Right lobe of liver (tissue), 6 donors: Measurements from ENCODE around the gene ASCL3. TPM values are rescaled to one million over a fixed set of nuclear protein-coding genes. Genes with fewer than 3 reads are reported as not detected.

Experiments
- ATAC-seq, 4 donors: fragments of 200-7000 bp; cut with Tn5 transposase; one replicate each; pipeline ENCODE4 v1.9.1; 2020; ENCODE audit warnings: mild to moderate bottlenecking in 4 of 4, moderate library complexity in 4 of 4
- DNase-seq, 3 donors: peaks; one replicate each; pipeline ENCODE4 v3.0.0-alpha.2; 2020
- H3K27ac ChIP-seq, 3 donors: fragments of 200-600 bp; one replicate each; pipeline ENCODE4 v1.8.0; 2022
- H3K27me3 ChIP-seq, 2 donors: fragments of 200-600 bp; one replicate each; pipeline ENCODE4 v1.8.0; 2022
- H3K36me3 ChIP-seq, 4 donors: fragments of 200-600 bp; sonication (generic) in 1 of 4; one replicate each; pipeline versions ENCODE4 v1.5.1 to v1.8.0; 2017 to 2022; ENCODE audit warnings: control low read depth in 1 of 4
- H3K4me1 ChIP-seq, 4 donors: fragments of 200-600 bp; sonication (generic) in 1 of 4; one replicate each; pipeline versions ENCODE4 v1.5.1 to v1.8.0; 2017 to 2022; ENCODE audit warnings: control low read depth in 1 of 4
- H3K4me3 ChIP-seq, 3 donors: fragments of 200-600 bp; one replicate each; pipeline ENCODE4 v1.8.0; 2022
- H3K9me3 ChIP-seq, 4 donors: fragments of 200-600 bp; sonication (generic) in 1 of 4; one replicate each; pipeline versions ENCODE4 v1.5.1 to v1.8.0; 2017 to 2022; ENCODE audit warnings: control low read depth in 1 of 4
- POLR2A ChIP-seq: fragments of 450-650 bp; IDR thresholded peaks from one replicate; pipeline ENCODE4 v1.6.1; 2017; ENCODE audit warnings: antibody characterized with exemption, mild to moderate bottlenecking
- WGBS: methylation state at CpG from one replicate; pipeline ENCODE4 v1.1.6; 2018; ENCODE audit warnings: low coverage, low lambda C conversion rate; ENCODE audit not compliant: insufficient coverage; ENCODE audit errors: missing lambda C conversion rate; 5-methylcytosine and 5-hydroxymethylcytosine counted together
- intact Hi-C, 2 donors: fragments of 100-400 bp; cut with DNase I; formaldehyde crosslinking; loops; one replicate each; pipeline versions ENCODE4 v1.11.2 to v1.14.1; 2022
- total RNA-seq, 6 experiments: library from RNA; depleted of rRNA in 2 of 6; stranded (reverse); fragments of >200 nt in 2 of 6; fragmentation: NEBNext Ultra II Directional in 3 of 6; extraction: Animal tissue kit (Norgen Biotek cat#: 25700) in 3 of 6; gene quantifications; one replicate each; pipeline versions ENCODE4 v1.1.0 to v1.2.4, GENCODE V29; 2016 to 2023
- TF ChIP-seq, protein P1 (sequence below), 4 donors: fragments of 200-600 bp in 3 of 4; fragments of 450-650 bp in 1 of 4; IDR thresholded peaks; one replicate each; pipeline versions ENCODE4 v1.5.1 to v1.8.0; 2016 to 2022; ENCODE audit warnings: antibody characterized with exemption in 4 of 4, mild to moderate bottlenecking in 2 of 4
- donor health status: DM: no; HTN: yes; CAD: no.
- donor health status: DM: no; HTN: no; CAD: no.
- donor health status: DM: no; HTN: no; CAD: no.
- donor health status: DM: no; HTN: yes; CAD: no.
- donor health status: DM: no; HTN: yes; CAD: no.

ASCL3 gene
- total RNA-seq, 6 experiments from 2014 or later = not detected

- peaks cover 0 to 5% (median 0%) of the 10 kb centered on the region in 4 donors for H3K4me1 ChIP-seq
- no peaks in the 10 kb centered on the region for H3K36me3 ChIP-seq
- no peak for DNase-seq
- WGBS = 0% methylated on average over 3 of the region's 19 CpGs
- no peaks in the 10 kb centered on the region for H3K27me3 ChIP-seq
- H3K9me3 ChIP-seq = no peaks in the 10 kb centered on the region
- TF ChIP-seq POLR2A = no peak
- TF ChIP-seq, protein P1, sequence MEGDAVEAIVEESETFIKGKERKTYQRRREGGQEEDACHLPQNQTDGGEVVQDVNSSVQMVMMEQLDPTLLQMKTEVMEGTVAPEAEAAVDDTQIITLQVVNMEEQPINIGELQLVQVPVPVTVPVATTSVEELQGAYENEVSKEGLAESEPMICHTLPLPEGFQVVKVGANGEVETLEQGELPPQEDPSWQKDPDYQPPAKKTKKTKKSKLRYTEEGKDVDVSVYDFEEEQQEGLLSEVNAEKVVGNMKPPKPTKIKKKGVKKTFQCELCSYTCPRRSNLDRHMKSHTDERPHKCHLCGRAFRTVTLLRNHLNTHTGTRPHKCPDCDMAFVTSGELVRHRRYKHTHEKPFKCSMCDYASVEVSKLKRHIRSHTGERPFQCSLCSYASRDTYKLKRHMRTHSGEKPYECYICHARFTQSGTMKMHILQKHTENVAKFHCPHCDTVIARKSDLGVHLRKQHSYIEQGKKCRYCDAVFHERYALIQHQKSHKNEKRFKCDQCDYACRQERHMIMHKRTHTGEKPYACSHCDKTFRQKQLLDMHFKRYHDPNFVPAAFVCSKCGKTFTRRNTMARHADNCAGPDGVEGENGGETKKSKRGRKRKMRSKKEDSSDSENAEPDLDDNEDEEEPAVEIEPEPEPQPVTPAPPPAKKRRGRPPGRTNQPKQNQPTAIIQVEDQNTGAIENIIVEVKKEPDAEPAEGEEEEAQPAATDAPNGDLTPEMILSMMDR (IDR thresholded peaks at IDR 0.05) = no peak
- peak overlapping the region; percentile 92 to 98 (median 97) for H3K4me3 ChIP-seq
- intact Hi-C loops = no loop called here
- ATAC-seq = peak in 3 of 4 donors; percentile 2 to 17 (median 9)
- H3K27ac ChIP-seq = no peak overlapping the region
These were observed 32.2 kb downstream of the ASCL3 start for GRCh38 chr11:8910649-8911026.

- ATAC-seq (no peak), DNase-seq (no peak)
- Histone ChIP-seq H3K27ac (no peak overlapping the region), H3K4me3 (no peak overlapping the region), H3K4me1 (peaks cover 0 to 5% (median 0%) of the 10 kb centered on the region in 4 donors), H3K36me3 (no peaks in the 10 kb centered on the region), H3K27me3 (no peaks in the 10 kb centered on the region), H3K9me3 (no peaks in the 10 kb centered on the region)
- TF ChIP-seq POLR2A = no peak
- TF ChIP-seq, protein P1 (IDR thresholded peaks at IDR 0.05) = no peak
- intact Hi-C loops = no loop called here
These were observed 34.7 kb downstream of the ASCL3 start for GRCh38 chr11:8908099-8908498.

GRCh38 chr11:8907116-8907515 is 35.7 kb downstream of the ASCL3 start:
- TF ChIP-seq, protein P1 (IDR thresholded peaks at IDR 0.05) = no peak
- no peak for TF ChIP-seq POLR2A
- ATAC-seq (no peak), DNase-seq (no peak)
- H3K9me3 ChIP-seq = no peaks in the 10 kb centered on the region
- H3K27ac ChIP-seq = no peak overlapping the region
- H3K4me1 ChIP-seq = peaks cover 0 to 5% (median 0%) of the 10 kb centered on the region in 4 donors
- H3K4me3 ChIP-seq = no peak overlapping the region
- intact Hi-C loops = no loop called here
- no peaks in the 10 kb centered on the region for H3K36me3 ChIP-seq
- WGBS = 100% methylated on average over 1 of the region's 1 CpG
- H3K27me3 ChIP-seq = no peaks in the 10 kb centered on the region

- Histone ChIP-seq H3K4me3 (no peak overlapping the region), H3K27ac (no peak overlapping the region), H3K4me1 (peaks cover 0 to 5% (median 0%) of the 10 kb centered on the region in 4 donors), H3K36me3 (no peaks in the 10 kb centered on the region), H3K27me3 (no peaks in the 10 kb centered on the region), H3K9me3 (no peaks in the 10 kb centered on the region)
- 70% methylated on average over 5 of the region's 5 CpGs for WGBS
- TF ChIP-seq, protein P1 (IDR thresholded peaks at IDR 0.05) = no peak
- no peak for TF ChIP-seq POLR2A
- DNase-seq (no peak), ATAC-seq (no peak)
- intact Hi-C loops = no loop called here
These were observed 37.2 kb downstream of the ASCL3 start for GRCh38 chr11:8905528-8906165.
